GM12873 (cell line): ENCODE results near the gene PRUNE2.

Experiments
- CTCF ChIP-seq: IDR thresholded peaks from 2 replicates; pipeline ENCODE4 v1.5.1; 2012; ENCODE audit warnings: low read depth, mild to moderate bottlenecking, moderate library complexity, low read length, control low read depth; ENCODE audit not compliant: insufficient read depth; ENCODE audit errors: missing control alignments

PRUNE2 gene

DNA sequence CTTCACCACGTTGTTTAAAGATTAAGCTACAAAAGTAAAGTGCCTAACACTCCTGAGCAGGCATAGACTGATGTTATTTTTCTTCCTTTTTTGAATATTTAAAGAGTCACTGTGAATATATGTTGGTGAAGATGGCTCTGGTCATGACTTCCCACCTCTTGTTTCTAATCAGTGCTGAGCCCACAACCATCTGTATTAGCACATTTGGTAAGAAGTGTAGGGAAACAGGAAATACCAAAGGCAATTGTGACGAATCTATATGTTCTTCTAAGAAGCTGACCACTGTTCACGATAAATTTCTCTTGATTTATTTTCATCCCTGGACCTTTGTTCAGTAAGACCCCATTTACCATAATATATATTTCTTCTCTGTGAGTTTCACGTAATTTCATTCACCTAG lies 249.9 kb downstream of the PRUNE2 start:
- no peak for TF ChIP-seq CTCF

- no peak for TF ChIP-seq CTCF
Measured at GRCh38 chr9:76655121-76655541, 250.8 kb downstream of the PRUNE2 start.

- no peak for TF ChIP-seq CTCF
Measured at GRCh38 chr9:76654575-76654974, 251.3 kb downstream of the PRUNE2 start.

DNA sequence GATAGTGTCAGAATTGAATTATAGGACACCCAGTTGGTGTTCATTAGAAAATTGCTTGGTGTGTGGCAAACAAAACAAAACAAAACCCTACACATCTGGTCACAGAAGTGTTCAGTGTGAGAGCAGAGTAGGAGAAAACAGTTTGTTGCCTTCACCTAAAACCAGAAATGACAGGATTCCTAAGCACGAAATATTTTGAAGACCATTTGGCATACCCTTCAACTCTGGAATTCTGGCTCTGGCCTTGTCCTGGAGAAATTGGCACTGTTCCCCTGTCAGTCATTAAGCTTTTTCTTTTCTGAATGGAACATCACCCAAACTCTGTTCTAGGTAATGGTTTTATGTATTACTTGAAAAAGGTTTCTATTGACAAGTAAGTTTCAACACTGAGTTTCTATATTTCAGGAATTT lies 251.9 kb downstream of the PRUNE2 start:
- TF ChIP-seq CTCF = no peak

GRCh38 chr9:76652894-76653293 lies 253.0 kb downstream of the PRUNE2 start:
- TF ChIP-seq CTCF = no peak

- TF ChIP-seq CTCF = no peak
Measured at GRCh38 chr9:76651119-76651705, 254.7 kb downstream of the PRUNE2 start.

DNA sequence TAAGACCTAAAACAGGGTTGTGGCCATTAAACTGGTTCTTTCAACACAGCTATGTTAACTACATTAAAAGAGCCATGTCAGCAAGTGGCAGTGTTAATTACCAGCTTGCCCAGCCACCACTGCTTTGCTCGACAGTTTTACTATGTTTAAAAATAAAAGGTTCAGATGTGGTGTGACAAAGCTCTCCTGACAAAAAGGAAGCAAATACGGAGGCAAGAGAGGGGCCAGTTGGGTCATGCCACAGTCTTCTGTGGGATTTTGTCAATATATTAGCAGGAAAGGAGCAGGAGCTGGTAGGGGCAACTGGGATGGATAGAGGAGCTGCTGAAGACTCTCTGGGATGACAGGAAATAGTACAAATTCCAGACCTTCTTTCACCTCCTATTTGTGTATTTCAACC lies 255.2 kb downstream of the PRUNE2 start:
- TF ChIP-seq CTCF = no peak
